Right atrium auricular region (tissue), 2 donors: ENCODE measurements around the gene CD160. TPM values are rescaled to one million over a fixed set of nuclear protein-coding genes. Genes with fewer than 3 reads are reported as not detected.
"Not testable (repeated sequence)": the region's sequence is repeated elsewhere in the genome, so short reads cannot be mapped to it uniquely, and the experiment has no call there.

ENCODE experiments used
- DNase-seq: peaks from one replicate; pipeline ENCODE4 v3.0.0-alpha.2; 2019; ENCODE audit warnings: low spot score
- H3K27ac ChIP-seq, 2 donors: fragments of 200-600 bp; sonication (generic); 1 replicate in 1 of 2; 2 replicates in 1 of 2; pipeline ENCODE4 v1.5.1; 2016 to 2019
- H3K27me3 ChIP-seq, 2 donors: fragments of 200-600 bp; sonication (generic); one replicate each; pipeline versions ENCODE4 v1.5.1 to v1.6.0; 2017 to 2019
- H3K36me3 ChIP-seq: fragments of 200-600 bp; sonication (generic); one replicate; pipeline ENCODE4 v1.5.1; 2016
- H3K4me1 ChIP-seq, 2 donors: fragments of 200-600 bp; sonication (generic); one replicate each; pipeline versions ENCODE4 v1.5.1 to v1.6.0; 2017 to 2019
- H3K4me3 ChIP-seq, 2 donors: fragments of 200-600 bp; sonication (generic); 1 replicate in 1 of 2; 2 replicates in 1 of 2; pipeline ENCODE4 v1.5.1; 2017 to 2019; ENCODE audit warnings: mild to moderate bottlenecking in 1 of 2, moderate library complexity in 1 of 2
- H3K9me3 ChIP-seq, 2 donors: fragments of 200-600 bp; sonication (generic); one replicate each; pipeline ENCODE4 v1.5.1; 2019
- CTCF ChIP-seq, 2 donors: fragments of 200-600 bp; sonication (generic); IDR thresholded peaks; one replicate each; pipeline ENCODE4 v1.5.1; 2019; ENCODE audit warnings: antibody characterized with exemption in 2 of 2
- total RNA-seq, 2 donors: library from RNA; depleted of rRNA; stranded (reverse); fragments of >200 nt; gene quantifications; one replicate each; pipeline ENCODE4 v1.1.0, GENCODE V29; 2016

Gene CD160
- total RNA-seq, 2 donors from 2014 or later, result not detected

- H3K36me3 ChIP-seq, result peaks cover 58% of the 10 kb centered on the region
- H3K27me3 ChIP-seq, result no peaks in the 10 kb centered on the region
Observed at GRCh38 chr1:145758575-145758974, 39.3 kb downstream of the CD160 start.

GRCh38 chr1:145759721-145760120, 40.4 kb downstream of the CD160 start:
- Histone ChIP-seq H3K27ac (no peak overlapping the region), H3K4me3 (no peak overlapping the region), H3K9me3 (no peaks in the 10 kb centered on the region), H3K4me1 (peaks cover 0 to 8% of the 10 kb centered on the region in 2 donors), H3K36me3 (peaks cover 54% of the 10 kb centered on the region), H3K27me3 (no peaks in the 10 kb centered on the region)
- no peak for DNase-seq
- no peak for TF ChIP-seq CTCF (IDR thresholded peaks at IDR 0.05)

More at GRCh38 chr1:145758575-145758974, 39.3 kb downstream of the CD160 start:
- Histone ChIP-seq H3K4me3 (no peak overlapping the region), H3K27ac (no peak overlapping the region), H3K9me3 (no peaks in the 10 kb centered on the region), H3K4me1 (peaks cover 0 to 8% of the 10 kb centered on the region in 2 donors)
- no peak for DNase-seq
- TF ChIP-seq CTCF (IDR thresholded peaks at IDR 0.05), result no peak

GRCh38 chr1:145760395-145760949, 41.2 kb downstream of the CD160 start:
- not testable (repeated sequence) for H3K27me3 ChIP-seq, H3K27ac ChIP-seq, H3K4me1 ChIP-seq, H3K9me3 ChIP-seq, DNase-seq, H3K4me3 ChIP-seq
- H3K36me3 ChIP-seq, result peaks cover 49% of the 10 kb centered on the region

- not testable (repeated sequence) for H3K27ac ChIP-seq, H3K9me3 ChIP-seq, H3K4me1 ChIP-seq, H3K27me3 ChIP-seq, DNase-seq, H3K4me3 ChIP-seq
- peaks cover 39% of the 10 kb centered on the region for H3K36me3 ChIP-seq
Observed at GRCh38 chr1:145761498-145761897, 42.2 kb downstream of the CD160 start.

- not testable (repeated sequence) for DNase-seq, H3K4me3 ChIP-seq, H3K4me1 ChIP-seq, H3K27me3 ChIP-seq, H3K27ac ChIP-seq, H3K9me3 ChIP-seq
- H3K36me3 ChIP-seq, result peaks cover 38% of the 10 kb centered on the region
Observed at GRCh38 chr1:145762001-145762400, 42.7 kb downstream of the CD160 start.

GRCh38 chr1:145764231-145764940, 45.1 kb downstream of the CD160 start:
- H3K36me3 ChIP-seq, result peaks cover 26% of the 10 kb centered on the region
- H3K27me3 ChIP-seq, DNase-seq, H3K4me1 ChIP-seq, H3K27ac ChIP-seq, H3K4me3 ChIP-seq, H3K9me3 ChIP-seq: not testable (repeated sequence)

GRCh38 chr1:145765127-145765526, 45.8 kb downstream of the CD160 start:
- not testable (repeated sequence) for H3K27ac ChIP-seq, H3K4me1 ChIP-seq, H3K27me3 ChIP-seq, H3K4me3 ChIP-seq, H3K9me3 ChIP-seq, DNase-seq
- H3K36me3 ChIP-seq, result peaks cover 29% of the 10 kb centered on the region

GRCh38 chr1:145765585-145766360, 46.5 kb downstream of the CD160 start:
- H3K27ac ChIP-seq, DNase-seq, H3K4me1 ChIP-seq, H3K27me3 ChIP-seq, H3K9me3 ChIP-seq, H3K4me3 ChIP-seq: not testable (repeated sequence)
- H3K36me3 ChIP-seq, result peaks cover 32% of the 10 kb centered on the region

GRCh38 chr1:145766926-145767325, 47.6 kb downstream of the CD160 start:
- DNase-seq, H3K27ac ChIP-seq, H3K4me1 ChIP-seq, H3K9me3 ChIP-seq, H3K4me3 ChIP-seq, H3K27me3 ChIP-seq: not testable (repeated sequence)
- H3K36me3 ChIP-seq, result peaks cover 32% of the 10 kb centered on the region

- H3K4me3 ChIP-seq, H3K9me3 ChIP-seq, DNase-seq, H3K27ac ChIP-seq, H3K27me3 ChIP-seq, H3K4me1 ChIP-seq: not testable (repeated sequence)
- H3K36me3 ChIP-seq, result peaks cover 35% of the 10 kb centered on the region
Observed at GRCh38 chr1:145768004-145768403, 48.7 kb downstream of the CD160 start.
